ENCODE results near the gene JARID2.

JARID2 gene

GRCh38 chr6:15516378-15516777 is 270.5 kb downstream of the JARID2 start:
- Histone ChIP-seq H3K27ac (no peak overlapping the region), H3K36me3 (ENCODE audit: control insufficient read depth, insufficient read depth, low read length) (no peaks in the 10 kb centered on the region), H3K9ac (no peak overlapping the region), H3K4me2 (ENCODE audit: low read length) (no peak overlapping the region), H3K4me3 (ENCODE audit: low read depth, low read length) (no peak overlapping the region), H3K27me3 (ENCODE audit: control insufficient read depth, insufficient read depth, low read length) (no peaks in the 10 kb centered on the region), H3K79me2 (no peaks in the 10 kb centered on the region), H3K9me3 (ENCODE audit: control insufficient read depth, low read length) (no peaks in the 10 kb centered on the region), H2AFZ (no peak overlapping the region), H3K4me1 (peaks cover 10% of the 10 kb centered on the region)
- TF ChIP-seq CTCF (IDR thresholded peaks at IDR 0.05), result no peak

DNA sequence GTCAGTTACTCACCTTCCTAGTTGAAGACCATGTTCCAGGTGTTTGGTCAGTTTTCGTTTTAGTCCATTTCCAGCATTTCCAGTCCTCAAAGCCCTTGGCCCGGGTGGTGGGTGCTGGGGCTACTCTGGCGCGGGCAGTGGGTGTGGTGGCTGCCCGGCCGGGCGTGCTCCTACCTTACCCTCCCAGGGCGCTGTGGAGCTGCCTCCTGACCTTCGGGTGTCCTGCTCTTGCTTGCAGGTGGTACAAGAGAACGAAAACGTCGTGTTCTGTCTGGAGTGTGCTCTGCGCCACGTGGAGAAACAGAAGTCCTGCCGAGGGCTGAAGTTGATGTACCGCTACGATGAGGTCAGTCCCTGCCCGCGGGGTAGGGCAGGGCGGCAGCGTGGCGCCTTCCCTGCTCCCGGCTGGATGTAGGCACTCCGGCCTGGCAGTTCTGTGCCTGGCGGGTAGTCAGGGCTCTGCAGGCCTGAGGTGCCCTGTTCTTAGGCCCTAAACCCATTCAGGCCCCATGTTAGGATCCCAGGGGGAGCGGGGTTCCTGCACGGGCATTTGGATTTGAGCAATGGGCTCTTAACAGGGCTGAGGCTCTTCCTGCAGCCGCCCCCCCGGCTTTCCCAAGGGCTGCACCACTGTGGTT is 271.2 kb downstream of the JARID2 start:
- Histone ChIP-seq H3K36me3 (ENCODE audit: control insufficient read depth, insufficient read depth, low read length) (no peaks in the 10 kb centered on the region), H3K4me1 (peaks cover 10% of the 10 kb centered on the region), H3K4me3 (ENCODE audit: low read depth, low read length) (no peak overlapping the region), H3K79me2 (no peaks in the 10 kb centered on the region), H2AFZ (no peak overlapping the region), H3K9me3 (ENCODE audit: control insufficient read depth, low read length) (no peaks in the 10 kb centered on the region), H3K4me2 (ENCODE audit: low read length) (no peak overlapping the region), H3K27ac (no peak overlapping the region), H3K27me3 (ENCODE audit: control insufficient read depth, insufficient read depth, low read length) (no peaks in the 10 kb centered on the region), H3K9ac (no peak overlapping the region)
- TF ChIP-seq CTCF (IDR thresholded peaks at IDR 0.05), result no peak

DNA sequence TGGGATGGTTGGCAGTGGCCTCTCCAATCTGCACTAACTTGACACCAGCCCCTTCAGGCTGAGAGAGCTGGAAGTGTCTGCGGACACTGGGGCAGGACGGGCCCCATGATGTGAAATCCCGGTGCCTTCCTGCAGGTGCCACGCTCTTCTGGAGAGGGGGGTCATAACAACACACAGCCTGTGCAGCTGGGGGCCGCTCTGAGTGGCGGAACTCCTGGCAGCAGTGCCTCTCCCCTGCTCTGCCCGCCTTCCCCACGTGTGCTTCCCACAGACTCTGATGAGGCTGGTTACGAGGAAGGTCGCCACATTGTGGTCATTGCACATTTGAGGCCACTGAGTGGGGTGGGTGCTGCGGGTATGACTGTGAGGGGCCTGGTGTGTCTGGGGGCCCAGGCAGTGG is 271.7 kb downstream of the JARID2 start:
- Histone ChIP-seq H3K4me3 (ENCODE audit: low read depth, low read length) (no peak overlapping the region), H3K27me3 (ENCODE audit: control insufficient read depth, insufficient read depth, low read length) (no peaks in the 10 kb centered on the region), H3K9ac (no peak overlapping the region), H3K27ac (no peak overlapping the region), H3K36me3 (ENCODE audit: control insufficient read depth, insufficient read depth, low read length) (no peaks in the 10 kb centered on the region), H3K9me3 (ENCODE audit: control insufficient read depth, low read length) (no peaks in the 10 kb centered on the region), H3K4me2 (ENCODE audit: low read length) (no peak overlapping the region), H2AFZ (no peak overlapping the region), H3K79me2 (no peaks in the 10 kb centered on the region), H3K4me1 (peaks cover 10% of the 10 kb centered on the region)
- no peak for TF ChIP-seq CTCF (IDR thresholded peaks at IDR 0.05)

GRCh38 chr6:15518057-15518456 is 272.2 kb downstream of the JARID2 start:
- Histone ChIP-seq H3K36me3 (ENCODE audit: control insufficient read depth, insufficient read depth, low read length) (no peaks in the 10 kb centered on the region), H3K9ac (no peak overlapping the region), H3K4me3 (ENCODE audit: low read depth, low read length) (no peak overlapping the region), H3K4me2 (ENCODE audit: low read length) (no peak overlapping the region), H3K9me3 (ENCODE audit: control insufficient read depth, low read length) (no peaks in the 10 kb centered on the region), H3K27me3 (ENCODE audit: control insufficient read depth, insufficient read depth, low read length) (no peaks in the 10 kb centered on the region), H3K27ac (no peak overlapping the region), H2AFZ (no peak overlapping the region), H3K79me2 (no peaks in the 10 kb centered on the region), H3K4me1 (peaks cover 10% of the 10 kb centered on the region)
- TF ChIP-seq CTCF (IDR thresholded peaks at IDR 0.05), result no peak

DNA sequence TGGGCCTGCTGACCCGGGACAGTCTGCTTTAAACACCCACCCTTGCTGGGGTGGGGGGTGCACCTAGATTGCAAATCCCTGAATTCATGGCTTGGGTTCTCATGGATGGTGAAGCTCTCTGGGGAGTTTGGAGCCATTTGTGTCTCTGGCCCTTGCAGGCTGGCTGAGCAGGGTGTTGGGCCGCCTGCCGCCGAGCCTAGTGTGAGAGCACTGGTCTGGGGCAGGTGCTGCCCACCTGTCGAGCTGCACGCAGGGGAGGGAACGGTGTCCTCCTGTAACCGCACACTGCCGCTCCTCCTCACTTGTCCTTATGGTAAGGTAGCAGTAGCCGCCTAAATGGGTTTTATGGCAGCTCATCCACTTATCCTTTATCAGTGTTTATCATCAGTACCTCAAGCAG is 273.0 kb downstream of the JARID2 start:
- no peak for TF ChIP-seq CTCF (IDR thresholded peaks at IDR 0.05)
- Histone ChIP-seq H3K27me3 (ENCODE audit: control insufficient read depth, insufficient read depth, low read length) (no peaks in the 10 kb centered on the region), H3K9ac (no peak overlapping the region), H3K27ac (no peak overlapping the region), H3K4me3 (ENCODE audit: low read depth, low read length) (no peak overlapping the region), H3K36me3 (ENCODE audit: control insufficient read depth, insufficient read depth, low read length) (no peaks in the 10 kb centered on the region), H3K9me3 (ENCODE audit: control insufficient read depth, low read length) (no peaks in the 10 kb centered on the region), H2AFZ (no peak overlapping the region), H3K4me2 (ENCODE audit: low read length) (no peak overlapping the region), H3K4me1 (peaks cover 10% of the 10 kb centered on the region), H3K79me2 (no peaks in the 10 kb centered on the region)

Data from parathyroid adenoma (tissue), 2 donors.